H9 (cell line): ENCODE results near the gene ESRP2. TPM values are rescaled to one million over a fixed set of nuclear protein-coding genes. Genes with fewer than 3 reads are reported as not detected.

Experiments
- DNase-seq: peaks from one replicate; pipeline ENCODE4 v3.0.0-alpha.2; 2017
- H2AFZ ChIP-seq: one replicate; pipeline ENCODE4 v1.6.1; 2013; ENCODE audit warnings: mild to moderate bottlenecking, low read length, control low read depth, moderate library complexity
- H2AK5ac ChIP-seq: 2 replicates; pipeline ENCODE4 v1.6.1; 2013; ENCODE audit warnings: low read length, control low read depth, mixed read lengths; ENCODE audit not compliant: insufficient read length
- H2BK120ac ChIP-seq: one replicate; pipeline ENCODE4 v1.6.1; 2013; ENCODE audit warnings: low read depth, mild to moderate bottlenecking, low read length, control low read depth, inconsistent platforms; ENCODE audit not compliant: poor library complexity, severe bottlenecking
- H2BK12ac ChIP-seq: 2 replicates; pipeline ENCODE4 v1.6.1; 2013; ENCODE audit warnings: low read length, control low read depth, mixed read lengths, low read depth; ENCODE audit not compliant: insufficient read length
- H2BK15ac ChIP-seq: 2 replicates; pipeline ENCODE4 v1.6.1; 2013; ENCODE audit warnings: low read depth, low read length, control low read depth
- H2BK20ac ChIP-seq: one replicate; pipeline ENCODE4 v1.6.1; 2013; ENCODE audit warnings: low read depth, mild to moderate bottlenecking, low read length, control low read depth, inconsistent platforms; ENCODE audit not compliant: poor library complexity, severe bottlenecking
- H2BK5ac ChIP-seq: 2 replicates; pipeline ENCODE4 v1.6.1; 2013; ENCODE audit warnings: low read length, control low read depth, mixed read lengths; ENCODE audit not compliant: insufficient read length
- H3K14ac ChIP-seq: 2 replicates; pipeline ENCODE4 v1.6.1; 2013; ENCODE audit warnings: low read length, control low read depth; ENCODE audit not compliant: insufficient read depth
- H3K18ac ChIP-seq: 2 replicates; pipeline ENCODE4 v1.6.1; 2013; ENCODE audit warnings: low read depth, mild to moderate bottlenecking, mixed read lengths, low read length, control low read depth; ENCODE audit not compliant: insufficient read length
- H3K23ac ChIP-seq: 2 replicates; pipeline ENCODE4 v1.6.1; 2013; ENCODE audit warnings: low read length, control low read depth, mixed read lengths, low read depth; ENCODE audit not compliant: insufficient read length
- H3K23me2 ChIP-seq: 2 replicates; pipeline ENCODE4 v1.6.1; 2013; ENCODE audit warnings: low read depth, mild to moderate bottlenecking, mixed read lengths, low read length, control low read depth; ENCODE audit not compliant: insufficient read length, poor library complexity, severe bottlenecking
- H3K27ac ChIP-seq: 2 replicates; pipeline ENCODE4 v1.5.1; 2013; ENCODE audit warnings: low read length, control low read depth, mixed read lengths, low read depth; ENCODE audit not compliant: insufficient read length
- H3K27me3 ChIP-seq: 2 replicates; pipeline ENCODE4 v1.6.1; 2013; ENCODE audit warnings: low read length, control low read depth, inconsistent platforms; ENCODE audit not compliant: insufficient read depth
- H3K4ac ChIP-seq: 2 replicates; pipeline ENCODE4 v1.6.1; 2013; ENCODE audit warnings: low read depth, mild to moderate bottlenecking, control low read depth, inconsistent platforms, low read length, moderate library complexity
- H3K4me1 ChIP-seq: 2 replicates; pipeline ENCODE4 v1.6.1; 2013; ENCODE audit warnings: low read length, control low read depth, inconsistent platforms; ENCODE audit not compliant: insufficient read depth
- H3K4me2 ChIP-seq: 2 replicates; pipeline ENCODE4 v1.6.1; 2013; ENCODE audit warnings: low read length, control low read depth, mixed read lengths; ENCODE audit not compliant: insufficient read length, insufficient read depth
- H3K56ac ChIP-seq: 2 replicates; pipeline ENCODE4 v1.6.1; 2013; ENCODE audit warnings: low read depth, mild to moderate bottlenecking, mixed read lengths, low read length, control low read depth; ENCODE audit not compliant: insufficient read length
- H3K79me1 ChIP-seq: 2 replicates; pipeline ENCODE4 v1.6.1; 2013; ENCODE audit warnings: low read depth, mild to moderate bottlenecking, moderate library complexity, low read length, control low read depth, inconsistent platforms; ENCODE audit not compliant: insufficient read depth, poor library complexity, severe bottlenecking
- H3K79me2 ChIP-seq: 2 replicates; pipeline ENCODE4 v1.6.1; 2013; ENCODE audit warnings: low read length, control low read depth, inconsistent platforms; ENCODE audit not compliant: insufficient read depth
- H3K9ac ChIP-seq: 2 replicates; pipeline ENCODE4 v1.6.1; 2013; ENCODE audit warnings: low read length, control low read depth, mixed read lengths; ENCODE audit not compliant: insufficient read length; ENCODE audit errors: extremely low read depth
- H3K9me3 ChIP-seq: one replicate; pipeline ENCODE4 v1.6.1; 2013; ENCODE audit warnings: low read depth, low read length, inconsistent platforms; ENCODE audit not compliant: control insufficient read depth
- H3T11ph ChIP-seq: one replicate; pipeline ENCODE4 v1.6.1; 2013; ENCODE audit warnings: mild to moderate bottlenecking, low read length, control low read depth, inconsistent platforms
- H4K20me1 ChIP-seq: one replicate; pipeline ENCODE4 v1.6.1; 2013; ENCODE audit not compliant: control insufficient read depth, insufficient read length, insufficient read depth
- H4K5ac ChIP-seq: 2 replicates; pipeline ENCODE4 v1.6.1; 2013; ENCODE audit warnings: low read depth, mild to moderate bottlenecking, mixed read lengths, low read length, control low read depth; ENCODE audit not compliant: insufficient read length
- H4K8ac ChIP-seq: replicated peaks from 2 replicates; pipeline ENCODE4 v1.6.1; 2013; ENCODE audit warnings: low read length, control low read depth, mixed read lengths, low read depth; ENCODE audit not compliant: insufficient read length
- H4K91ac ChIP-seq: 2 replicates; pipeline ENCODE4 v1.6.1; 2013; ENCODE audit warnings: low read depth, mild to moderate bottlenecking, moderate library complexity, mixed read lengths, low read length, control low read depth; ENCODE audit not compliant: insufficient read length
- H3K27ac Mint-ChIP-seq, 3 experiments: 2 replicates in 2 of 3; 3 replicates in 1 of 3; pipeline ENCODE4 v1.8.0; 2020 to 2021; ENCODE audit warnings: mixed read lengths in 3 of 3, mild to moderate bottlenecking in 1 of 3, moderate library complexity in 1 of 3
- H3K27me3 Mint-ChIP-seq: 2 replicates; pipeline ENCODE4 v1.8.0; 2021; ENCODE audit warnings: low read depth, mild to moderate bottlenecking, moderate library complexity, mixed read lengths
- H3K36me3 Mint-ChIP-seq, 3 experiments: 2 replicates in 2 of 3; 3 replicates in 1 of 3; pipeline ENCODE4 v1.8.0; 2020 to 2021; ENCODE audit warnings: low read depth in 3 of 3, mixed read lengths in 3 of 3; ENCODE audit not compliant: insufficient read depth in 1 of 3
- H3K4me1 Mint-ChIP-seq, 2 experiments: 2 replicates each; pipeline ENCODE4 v1.8.0; 2020; ENCODE audit warnings: mixed read lengths in 2 of 2
- H3K4me3 Mint-ChIP-seq, 2 experiments: 2 replicates in 1 of 2; 3 replicates in 1 of 2; pipeline ENCODE4 v1.8.0; 2020 to 2021; ENCODE audit warnings: mild to moderate bottlenecking in 2 of 2, mixed read lengths in 2 of 2, moderate library complexity in 1 of 2
- H3K9me3 Mint-ChIP-seq, 2 experiments: 2 replicates in 1 of 2; 3 replicates in 1 of 2; pipeline ENCODE4 v1.8.0; 2020; ENCODE audit warnings: mild to moderate bottlenecking in 2 of 2, mixed read lengths in 2 of 2, moderate library complexity in 1 of 2
- WGBS: extraction: QIAGEN DNeasy Blood & Tissue Kit; methylation state at CpG from one replicate; pipeline ENCODE4 v1.1.7; 2013; ENCODE audit warnings: missing lambda C conversion rate, low lambda C conversion rate, mixed read lengths; ENCODE audit not compliant: insufficient read length; ENCODE audit errors: extremely low coverage; 5-methylcytosine and 5-hydroxymethylcytosine counted together
- total RNA-seq: library from RNA; stranded (reverse); gene quantifications from 2 replicates; pipeline ENCODE4 v1.2.1, GENCODE V29; 2021
- TF ChIP-seq, protein P1 (sequence below): fragments of 200-600 bp; sonication (generic); conservative IDR thresholded peaks from 3 replicates; pipeline ENCODE4 v1.8.0; 2021; ENCODE audit warnings: antibody characterized with exemption, mild to moderate bottlenecking

ESRP2 gene
- total RNA-seq, 1 experiment from 2014 or later: 59.5 TPM

- H3K9me3 ChIP-seq: no peaks in the 10 kb centered on the region
- no peak overlapping the region for H2AK5ac ChIP-seq
- no peaks in the 10 kb centered on the region for H3K27me3 ChIP-seq
- no peak overlapping the region for H3K4ac ChIP-seq
- peaks cover 31 to 41% (median 35%) of the 10 kb centered on the region in 3 experiments for H3K36me3 Mint-ChIP-seq
- no peak overlapping the region for H2BK12ac ChIP-seq
- no peak overlapping the region for H3K9ac ChIP-seq
- H4K91ac ChIP-seq: no peak overlapping the region
- no peak overlapping the region for H2AFZ ChIP-seq
- no peaks in the 10 kb centered on the region for H3K23me2 ChIP-seq
- H3K9me3 Mint-ChIP-seq: peaks cover 2 to 4% of the 10 kb centered on the region in 2 experiments; a peak in 2 of 5 replicates
- H4K20me1 ChIP-seq: no peaks in the 10 kb centered on the region
- no peaks in the 10 kb centered on the region for H3K79me2 ChIP-seq
- no peak overlapping the region for H3K4me3 Mint-ChIP-seq
- no peak overlapping the region for H4K5ac ChIP-seq
- H4K8ac ChIP-seq: no peak overlapping the region
- H3K4me1 ChIP-seq: no peaks in the 10 kb centered on the region
- no peaks in the 10 kb centered on the region for H3K4me1 Mint-ChIP-seq
- no peak overlapping the region for H3K23ac ChIP-seq
- no peak overlapping the region for H3T11ph ChIP-seq
- no peaks in the 10 kb centered on the region for H3K27me3 Mint-ChIP-seq
- H3K56ac ChIP-seq: no peak overlapping the region
- H3K27ac Mint-ChIP-seq: no peak overlapping the region
- WGBS: no CpG with 5 or more reads among the region's 1 CpG
- H3K27ac ChIP-seq: no peak overlapping the region
- no peak overlapping the region for H2BK20ac ChIP-seq
- H2BK120ac ChIP-seq: no peak overlapping the region
- no peak overlapping the region for H3K14ac ChIP-seq
- TF ChIP-seq, protein P1, sequence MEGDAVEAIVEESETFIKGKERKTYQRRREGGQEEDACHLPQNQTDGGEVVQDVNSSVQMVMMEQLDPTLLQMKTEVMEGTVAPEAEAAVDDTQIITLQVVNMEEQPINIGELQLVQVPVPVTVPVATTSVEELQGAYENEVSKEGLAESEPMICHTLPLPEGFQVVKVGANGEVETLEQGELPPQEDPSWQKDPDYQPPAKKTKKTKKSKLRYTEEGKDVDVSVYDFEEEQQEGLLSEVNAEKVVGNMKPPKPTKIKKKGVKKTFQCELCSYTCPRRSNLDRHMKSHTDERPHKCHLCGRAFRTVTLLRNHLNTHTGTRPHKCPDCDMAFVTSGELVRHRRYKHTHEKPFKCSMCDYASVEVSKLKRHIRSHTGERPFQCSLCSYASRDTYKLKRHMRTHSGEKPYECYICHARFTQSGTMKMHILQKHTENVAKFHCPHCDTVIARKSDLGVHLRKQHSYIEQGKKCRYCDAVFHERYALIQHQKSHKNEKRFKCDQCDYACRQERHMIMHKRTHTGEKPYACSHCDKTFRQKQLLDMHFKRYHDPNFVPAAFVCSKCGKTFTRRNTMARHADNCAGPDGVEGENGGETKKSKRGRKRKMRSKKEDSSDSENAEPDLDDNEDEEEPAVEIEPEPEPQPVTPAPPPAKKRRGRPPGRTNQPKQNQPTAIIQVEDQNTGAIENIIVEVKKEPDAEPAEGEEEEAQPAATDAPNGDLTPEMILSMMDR: no peak
- no peaks in the 10 kb centered on the region for H3K79me1 ChIP-seq
- DNase-seq: no peak
- no peak overlapping the region for H2BK15ac ChIP-seq
- H2BK5ac ChIP-seq: no peak overlapping the region
- no peak overlapping the region for H3K4me2 ChIP-seq
- H3K18ac ChIP-seq: no peak overlapping the region
Measured at GRCh38 chr16:68190081-68190480, 45.8 kb downstream of the ESRP2 start.
